Daoy (cell line): Measurements from ENCODE around the gene C17orf78. TPM values are rescaled to one million over a fixed set of nuclear protein-coding genes. Genes with fewer than 3 reads are reported as not detected.
A peak's percentile ranks its signal among the peaks of the same experiment; 100 is the strongest.
"Not testable (repeated sequence)": the region's sequence is repeated elsewhere in the genome, so short reads cannot be mapped to it uniquely, and the experiment has no call there.

Experiments used
- DNase-seq: peaks from one replicate; pipeline ENCODE4 v3.0.0-alpha.2; 2015; ENCODE audit warnings: low read depth
- total RNA-seq: library from RNA; depleted of rRNA; stranded (reverse); fragments of >200 nt; shearing (Covaris generic); gene quantifications from 2 replicates; pipeline ENCODE4 v1.2.3, GENCODE V29; 2014; rRNA removed

Gene C17orf78
- not detected in 2 replicates for total RNA-seq

DNA sequence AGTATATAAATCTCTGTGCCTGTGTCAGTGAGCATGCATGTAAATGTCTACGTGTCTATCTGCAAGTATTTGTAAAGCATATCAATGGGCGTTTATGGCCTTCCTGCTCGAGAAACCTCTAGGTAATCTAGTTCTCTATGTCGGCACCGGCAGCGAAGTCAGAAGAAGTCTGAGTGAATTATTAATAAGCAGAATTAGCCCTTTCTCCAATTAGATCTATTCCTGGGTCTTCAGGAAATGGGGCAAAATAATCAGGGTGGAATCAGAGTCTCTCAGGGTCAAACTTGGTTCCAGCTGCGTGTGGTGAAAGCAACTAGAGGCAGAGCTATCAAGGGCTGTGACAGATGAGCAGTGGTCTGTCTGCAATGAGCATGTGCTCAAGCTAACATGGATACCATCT, at the start of gene C17orf78:
C17orf78 (plus strand) TSS at position 280 of the 400 bp plus-strand sequence; CDS start at position 388, 108 bp downstream.
- DNase-seq: no peak

DNA sequence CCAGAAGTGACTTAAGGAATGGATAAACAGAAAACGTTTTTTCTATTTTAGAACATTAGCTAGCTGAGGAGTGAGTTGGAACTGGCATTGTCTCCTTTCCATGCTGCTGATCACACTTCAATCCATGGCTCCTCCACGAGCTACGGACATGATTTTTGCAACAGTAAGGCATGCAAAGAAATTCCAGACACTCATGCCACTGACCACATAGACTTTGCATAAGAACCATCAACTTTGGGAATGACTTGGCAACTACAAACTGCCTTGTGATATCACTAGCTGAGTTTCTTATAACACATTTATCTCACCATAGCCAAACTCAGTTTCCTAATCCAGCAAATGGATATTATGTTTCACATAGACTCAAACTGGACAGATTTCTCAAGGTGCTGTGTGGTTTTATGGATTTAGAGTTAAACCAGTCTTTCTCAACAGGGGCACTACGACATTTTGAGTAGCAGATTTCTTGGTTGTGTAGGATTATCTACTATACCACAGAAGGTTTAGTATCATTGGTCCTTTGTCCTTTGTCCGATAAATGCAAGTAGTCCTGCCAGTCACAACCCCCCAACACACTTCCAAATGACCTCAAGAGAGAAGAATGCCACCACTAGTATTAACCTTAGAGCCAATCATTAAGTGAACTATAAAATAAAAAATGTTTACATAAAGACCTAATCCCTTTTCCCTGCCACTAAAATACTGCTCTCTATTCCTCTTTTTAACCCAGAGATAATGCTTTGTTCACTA, 48.3 kb upstream of the C17orf78 start:
- no peak for DNase-seq

DNA sequence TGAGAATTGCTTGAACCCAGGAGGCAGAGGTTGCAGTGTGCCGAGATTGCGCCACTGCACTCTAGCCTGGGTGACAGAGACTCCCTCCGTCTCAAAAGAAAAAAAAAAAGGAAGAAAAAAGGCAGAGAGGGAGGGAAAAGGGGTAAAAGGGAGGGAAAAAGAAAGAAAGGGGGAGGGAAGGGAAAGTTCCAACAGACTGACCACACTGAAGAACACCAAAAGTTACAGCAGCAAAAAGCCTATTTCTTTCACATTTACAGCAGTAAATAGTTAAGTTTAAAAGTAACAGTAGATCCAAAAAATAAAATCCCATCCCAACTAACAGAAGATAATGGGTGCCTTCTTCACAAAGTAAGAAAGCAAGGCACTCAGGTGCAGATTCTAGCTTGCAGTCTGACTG, 36.9 kb upstream of the C17orf78 start:
- no peak for DNase-seq

DNA sequence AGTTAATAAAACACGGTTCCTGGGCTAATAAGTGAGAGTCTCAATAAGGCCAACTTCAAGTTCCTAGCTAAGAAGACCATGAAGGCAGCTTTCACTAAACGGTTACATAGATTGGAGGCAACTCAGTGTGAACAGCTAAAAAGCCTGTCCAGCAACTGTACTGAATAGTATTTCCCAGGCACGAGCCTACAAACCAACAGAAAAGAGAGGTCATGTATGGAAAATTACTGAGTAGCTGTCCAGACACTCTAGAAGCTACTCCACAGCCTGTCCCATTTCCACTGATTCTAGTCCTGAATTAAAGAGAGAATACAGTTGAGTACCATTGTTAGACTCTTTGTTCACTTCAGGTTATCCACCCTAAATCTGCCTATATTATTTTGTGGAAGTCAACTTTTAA, 36.5 kb upstream of the C17orf78 start:
- DNase-seq: no peak

DNA sequence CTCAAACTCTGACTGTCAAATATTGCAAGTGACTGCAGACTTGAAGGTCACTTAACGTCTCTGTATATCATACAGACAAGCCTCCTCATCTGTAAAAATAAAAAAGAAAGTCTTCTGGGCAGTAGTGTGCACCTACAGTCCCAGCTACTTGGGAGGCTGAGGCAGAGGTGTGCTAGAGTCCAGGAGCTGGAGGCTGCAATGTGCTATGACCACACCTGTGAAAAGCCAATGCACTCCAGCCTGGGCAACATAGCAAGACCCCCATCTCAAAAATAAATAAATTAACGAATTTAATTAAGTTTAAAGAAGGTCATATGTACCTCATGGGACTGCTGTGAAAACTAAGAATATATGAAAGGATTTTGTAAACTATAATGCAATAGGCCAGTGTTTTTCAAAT, 35.0 kb upstream of the C17orf78 start:
- DNase-seq: no peak

DNA sequence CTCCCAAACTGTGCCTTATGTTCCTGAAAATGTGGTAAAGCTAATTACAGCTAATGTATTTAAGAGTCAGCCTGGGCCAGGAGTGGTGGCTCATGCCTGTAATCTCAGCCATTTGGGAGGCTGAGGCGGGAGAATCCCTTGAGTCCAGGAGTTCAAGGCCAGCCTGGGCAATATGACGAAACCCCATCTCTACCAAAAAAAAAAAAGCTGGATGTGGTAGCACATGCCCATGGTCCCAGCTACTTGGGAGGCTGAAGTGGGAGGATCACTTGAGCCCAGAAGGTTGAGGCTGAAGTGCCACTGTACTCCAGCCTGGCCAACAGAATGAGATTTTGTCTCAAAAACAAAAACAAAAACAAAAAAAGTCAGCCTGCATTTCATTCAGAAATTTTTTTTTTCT, 33.2 kb upstream of the C17orf78 start:
- DNase-seq: no peak

DNA sequence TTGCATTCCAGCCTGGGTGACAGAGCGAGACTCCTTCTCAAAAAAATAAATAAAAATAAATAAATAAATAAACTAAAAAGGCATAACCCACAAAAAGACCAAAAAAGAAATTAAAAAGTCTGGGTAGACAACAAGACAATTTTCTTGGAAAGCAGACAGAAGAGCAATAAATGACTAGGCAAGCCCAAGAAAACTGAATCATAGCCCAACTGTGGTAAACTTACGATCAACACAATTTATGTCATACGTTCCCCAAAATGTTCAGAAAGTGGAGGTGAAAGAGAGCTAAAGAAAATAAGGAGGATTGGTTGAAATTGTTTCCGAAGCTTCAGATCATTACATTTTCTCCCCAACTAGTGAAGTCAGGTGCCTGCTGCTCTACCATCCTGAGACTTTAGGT, 31.3 kb upstream of the C17orf78 start:
- DNase-seq: no peak

DNA sequence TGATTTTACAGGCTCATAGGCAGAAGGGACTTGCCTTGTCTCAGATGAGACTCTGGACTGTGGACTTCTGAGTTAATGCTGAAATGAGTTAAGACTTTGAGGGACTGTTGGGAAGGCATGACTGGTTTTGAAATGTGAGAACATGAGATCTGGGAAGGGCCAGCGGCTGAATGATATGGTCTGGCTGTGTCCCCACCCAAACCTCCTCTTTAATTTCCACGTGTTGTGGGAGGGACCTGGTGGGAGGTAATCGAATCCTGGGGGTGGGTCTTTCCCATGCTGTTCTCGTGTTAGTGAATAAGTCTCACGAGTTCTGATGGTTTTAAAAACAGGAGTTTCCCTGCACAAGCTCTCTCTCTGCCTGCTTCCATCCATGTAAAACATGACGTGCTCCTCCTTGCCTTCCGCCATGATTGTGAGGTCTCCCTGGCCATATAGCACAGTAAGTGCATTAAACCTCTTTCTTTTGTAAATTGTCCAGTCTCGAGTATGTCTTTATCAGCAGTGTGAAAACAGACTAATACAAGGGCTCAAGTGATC, 28.9 kb upstream of the C17orf78 start:
- DNase-seq: not testable (repeated sequence)

DNA sequence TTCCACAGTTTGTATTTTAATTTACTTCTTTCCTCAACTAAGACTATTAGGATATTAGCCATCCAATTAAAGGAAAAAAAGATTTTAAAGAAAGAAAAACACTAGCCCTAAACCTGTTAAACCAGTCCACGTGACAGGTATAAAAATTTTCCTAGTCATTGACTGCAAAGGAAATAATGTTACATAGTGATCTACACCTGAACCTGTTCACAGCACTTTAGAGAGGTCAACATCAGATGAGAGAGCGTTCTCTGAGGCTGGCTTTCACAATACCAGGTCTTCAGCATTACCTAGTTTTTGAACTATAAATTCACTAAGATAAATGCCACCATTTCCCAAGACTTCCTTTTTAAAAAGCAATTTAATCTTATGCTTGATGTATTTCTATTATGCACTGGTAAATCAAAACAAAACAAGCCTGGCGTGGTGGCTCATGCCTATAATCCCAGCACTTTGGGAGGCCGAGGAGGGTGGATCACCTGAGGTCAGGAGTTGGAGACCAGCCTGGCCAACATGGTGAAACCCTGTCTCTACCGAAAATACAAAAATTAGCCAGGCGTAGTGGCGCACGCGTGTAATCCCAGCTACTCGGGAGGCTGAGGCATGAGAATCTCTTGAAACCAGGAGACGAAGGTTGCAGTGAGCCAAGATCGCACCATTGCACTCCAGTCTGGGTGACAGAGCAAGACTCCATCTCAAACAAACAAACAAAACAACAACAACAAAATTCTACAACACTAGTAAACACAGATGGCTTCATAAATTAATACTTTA, 18.8 kb upstream of the C17orf78 start:
- not testable (repeated sequence) for DNase-seq

DNA sequence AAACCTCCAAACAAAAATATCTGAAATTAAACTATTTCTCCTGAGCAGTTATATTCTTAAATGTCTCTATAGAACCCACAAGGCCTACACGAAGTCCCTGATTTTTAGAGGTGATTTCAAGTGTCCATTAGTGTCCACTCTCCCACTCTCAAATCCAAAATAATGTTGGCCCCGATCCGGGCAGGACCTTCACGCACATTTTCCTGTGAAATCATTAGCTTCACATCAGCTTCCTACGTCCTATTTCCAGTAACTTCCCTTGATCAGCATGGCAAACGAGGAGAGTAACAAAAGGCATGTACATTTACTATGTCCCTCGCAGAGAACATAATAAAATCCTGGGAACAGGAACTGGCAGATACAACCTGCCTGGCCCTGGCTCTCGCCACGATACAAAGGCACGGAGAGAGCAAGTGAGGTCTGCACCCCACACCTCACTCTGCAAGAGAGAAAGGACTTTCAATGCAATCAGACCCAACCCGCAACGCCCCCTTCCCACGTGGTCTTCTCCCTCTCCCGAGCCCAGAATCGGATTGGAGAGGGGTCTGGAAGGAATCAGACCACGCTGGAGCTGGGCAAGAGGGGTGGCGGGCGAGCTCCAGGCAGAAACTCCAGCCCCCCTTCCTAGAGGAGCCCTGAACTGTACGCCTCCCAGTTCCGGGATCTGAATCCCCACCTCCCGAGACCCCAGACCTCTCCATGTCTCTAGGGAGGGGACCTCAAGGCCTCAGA, 17.5 kb upstream of the C17orf78 start:
- DNase-seq: peak; percentile 63

DNA sequence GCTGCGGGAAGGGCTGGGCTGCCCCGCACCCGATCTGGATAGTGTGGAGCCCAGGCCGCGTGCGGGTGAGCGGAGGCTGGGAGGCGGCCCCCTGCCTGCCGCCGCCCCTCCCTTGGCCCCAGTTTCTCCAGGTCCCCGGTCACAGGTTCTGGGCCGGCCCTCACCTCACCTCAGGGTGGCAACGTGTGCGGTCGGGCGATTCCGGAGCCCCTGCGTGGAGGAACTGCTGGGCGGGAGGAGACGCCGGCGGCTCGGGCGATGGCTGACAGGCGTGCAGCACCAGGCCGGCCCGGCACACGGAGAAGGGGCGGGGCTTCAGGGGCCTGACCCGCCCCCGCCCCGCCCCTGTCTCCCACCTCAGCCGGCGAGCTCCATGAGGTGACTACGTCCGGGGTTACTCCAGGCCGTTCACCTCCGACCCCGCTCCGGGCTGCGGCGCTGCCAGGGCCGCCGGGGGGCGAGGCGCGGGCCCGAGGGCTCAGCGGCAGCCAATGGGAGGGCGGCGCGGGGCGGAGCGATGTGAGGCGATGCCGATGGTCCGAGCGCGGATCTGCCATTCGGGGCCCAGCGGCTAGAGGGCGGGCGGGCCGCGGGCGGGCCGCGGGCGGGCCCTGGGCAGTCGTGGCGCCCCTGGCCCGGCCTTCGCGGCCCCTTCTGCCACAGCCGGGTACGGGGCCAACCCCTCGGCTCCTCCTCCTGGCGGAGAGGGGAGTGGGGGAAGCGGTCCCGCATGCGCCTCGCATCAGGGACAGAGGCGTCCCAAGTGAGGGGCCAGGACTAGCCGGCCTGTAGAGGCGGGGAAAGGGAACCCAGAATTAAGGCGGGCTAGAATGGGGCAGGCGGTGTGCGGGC, 16.7 kb upstream of the C17orf78 start:
- DNase-seq: peak; percentile 93

DNA sequence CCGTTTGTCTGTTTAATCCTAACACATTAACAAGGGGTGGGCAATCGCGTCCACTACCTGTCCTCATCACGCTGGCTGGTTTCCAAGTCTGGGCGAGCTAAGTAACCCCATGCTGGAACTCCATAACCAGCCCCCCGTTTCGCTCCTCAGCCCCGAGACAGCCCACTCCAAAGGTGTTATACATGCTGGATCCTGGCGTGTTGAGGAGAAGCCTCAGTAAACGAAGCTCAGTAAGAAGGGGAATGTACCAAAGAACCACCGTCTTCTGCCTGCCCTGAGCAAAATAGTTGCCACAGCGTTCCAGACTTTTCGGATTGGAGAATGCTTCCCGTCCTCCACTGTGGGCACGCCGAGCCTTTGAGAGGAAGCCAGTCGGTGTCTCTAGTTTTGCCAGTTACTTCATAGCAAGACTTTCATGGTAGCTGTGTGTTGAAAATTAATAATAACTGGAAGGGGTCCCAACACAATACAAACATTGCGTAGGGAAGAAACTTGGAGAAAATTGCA, 16.1 kb upstream of the C17orf78 start:
- no peak for DNase-seq

DNA sequence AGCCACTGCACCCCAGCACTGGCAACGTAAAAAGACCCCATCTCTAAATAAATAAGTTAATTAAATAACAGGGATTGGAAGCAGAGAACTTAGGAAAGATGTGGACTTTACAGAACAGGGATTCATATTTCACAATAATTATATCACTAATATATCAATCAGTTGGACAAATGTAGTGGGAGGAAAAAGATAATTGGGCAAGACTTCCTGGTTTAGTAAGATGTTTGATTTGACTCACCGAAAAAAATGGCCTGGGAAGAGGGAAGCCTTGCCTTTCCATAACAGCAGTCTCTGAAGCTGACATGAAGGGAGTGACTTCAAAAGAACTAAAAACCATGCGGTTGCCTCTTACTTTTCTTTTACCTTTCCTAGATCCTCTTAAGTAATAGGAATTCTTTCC, 15.2 kb upstream of the C17orf78 start:
- DNase-seq: no peak

DNA sequence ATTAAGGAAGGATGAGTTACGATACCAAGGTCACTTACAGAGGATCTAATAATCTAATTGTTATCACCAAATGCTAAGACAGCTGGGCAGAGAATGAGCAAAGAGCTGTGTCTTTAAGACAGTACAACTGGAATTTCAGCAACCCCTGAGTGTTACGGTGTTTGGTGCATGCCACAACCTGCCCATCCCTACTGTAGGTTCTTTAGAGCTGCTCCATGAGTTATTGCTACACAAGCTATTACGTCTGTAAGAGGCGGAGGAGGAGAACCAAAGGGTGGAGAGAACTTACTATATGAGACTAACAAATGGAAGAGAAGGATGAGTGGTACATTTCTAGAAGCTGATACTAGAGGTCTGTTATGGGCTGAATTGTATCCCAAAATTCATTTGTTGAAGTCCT, 14.2 kb upstream of the C17orf78 start:
- no peak for DNase-seq

DNA sequence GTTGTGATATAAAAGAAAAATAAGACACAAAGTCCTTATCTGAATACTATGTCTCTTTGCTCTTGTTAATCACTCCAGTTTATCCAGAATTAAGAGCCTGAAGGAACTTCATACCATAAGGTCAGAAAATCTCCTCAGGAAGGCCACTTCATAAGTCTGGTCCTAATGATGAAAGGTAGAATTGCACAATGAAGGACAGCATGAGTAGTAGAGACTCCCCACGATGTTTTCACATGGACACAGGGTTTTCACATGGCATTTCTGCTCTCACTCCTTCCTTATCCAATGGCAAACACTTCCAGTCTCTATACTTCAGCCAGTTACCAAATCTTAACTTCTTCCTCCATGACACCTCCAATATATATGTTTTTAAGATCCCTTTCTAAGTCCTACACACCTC, 10.2 kb upstream of the C17orf78 start:
- no peak for DNase-seq

DNA sequence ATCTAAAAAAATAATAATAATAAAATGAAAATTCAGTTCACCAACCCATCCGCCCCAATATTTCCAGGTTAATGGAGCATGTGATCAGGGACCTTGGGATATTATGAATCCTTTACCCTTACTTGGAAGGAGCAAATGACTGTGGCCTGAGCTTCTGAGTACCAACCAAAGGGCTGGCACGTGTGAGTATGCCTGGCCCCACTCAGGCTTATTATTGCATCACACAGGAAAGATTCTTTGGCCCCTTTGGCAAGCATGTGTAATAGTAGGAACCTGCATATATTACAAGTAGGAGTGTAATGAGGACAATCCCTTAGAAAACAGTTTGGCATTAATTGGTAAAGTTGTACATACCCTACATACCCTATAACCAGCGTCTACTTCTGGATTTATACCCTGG, 7.2 kb upstream of the C17orf78 start:
- DNase-seq: no peak

DNA sequence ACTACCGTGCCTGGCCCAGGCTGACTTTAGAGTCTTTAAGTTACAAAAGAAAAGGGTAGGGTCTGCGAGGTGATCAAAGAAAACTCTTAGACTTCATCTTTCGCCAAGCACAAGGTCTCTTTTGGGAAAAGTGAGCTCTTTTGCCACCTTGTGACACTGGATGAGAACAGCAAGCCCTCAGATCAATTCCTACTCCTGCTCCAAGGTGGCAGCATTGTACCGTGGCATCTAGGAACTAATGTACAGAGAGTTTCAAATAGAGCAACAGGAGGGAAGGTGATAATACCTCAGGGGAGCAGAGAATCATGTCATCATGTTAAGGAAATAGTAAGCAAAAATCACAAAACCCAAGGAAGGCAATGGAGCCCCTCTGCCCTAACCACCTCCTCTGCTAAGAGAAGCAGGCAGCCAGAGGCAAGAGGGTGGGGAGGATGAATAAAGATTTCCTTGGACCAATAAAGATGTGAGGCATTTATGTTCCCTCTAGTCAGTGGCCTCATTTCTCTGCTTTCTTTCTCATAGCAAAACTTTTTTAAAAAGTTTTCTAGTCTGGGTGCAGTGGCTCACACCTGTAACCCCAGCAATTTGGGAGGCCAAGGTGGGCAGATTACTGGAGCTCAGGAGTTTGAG, 2.1 kb upstream of the C17orf78 start:
- peak; percentile 72 for DNase-seq

DNA sequence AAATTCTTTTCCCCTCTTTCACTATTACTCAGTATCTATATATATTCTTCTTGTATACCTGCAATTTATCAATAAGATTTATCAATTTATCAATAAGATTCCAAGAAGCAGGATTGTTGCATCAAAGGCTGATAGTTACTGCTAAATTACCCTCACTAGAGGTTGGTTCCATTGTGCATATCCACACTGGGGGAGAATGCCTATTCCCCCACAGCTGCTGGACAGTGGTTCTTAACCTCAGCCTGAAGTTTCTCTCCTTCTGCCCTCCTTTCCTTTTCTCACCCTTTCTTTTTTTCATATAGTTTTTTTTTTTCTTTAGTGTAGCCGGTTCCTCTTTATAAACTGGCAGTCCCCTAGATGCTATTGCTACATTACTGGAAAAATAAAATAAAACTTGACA, 6.3 kb downstream of the C17orf78 start:
- no peak for DNase-seq

DNA sequence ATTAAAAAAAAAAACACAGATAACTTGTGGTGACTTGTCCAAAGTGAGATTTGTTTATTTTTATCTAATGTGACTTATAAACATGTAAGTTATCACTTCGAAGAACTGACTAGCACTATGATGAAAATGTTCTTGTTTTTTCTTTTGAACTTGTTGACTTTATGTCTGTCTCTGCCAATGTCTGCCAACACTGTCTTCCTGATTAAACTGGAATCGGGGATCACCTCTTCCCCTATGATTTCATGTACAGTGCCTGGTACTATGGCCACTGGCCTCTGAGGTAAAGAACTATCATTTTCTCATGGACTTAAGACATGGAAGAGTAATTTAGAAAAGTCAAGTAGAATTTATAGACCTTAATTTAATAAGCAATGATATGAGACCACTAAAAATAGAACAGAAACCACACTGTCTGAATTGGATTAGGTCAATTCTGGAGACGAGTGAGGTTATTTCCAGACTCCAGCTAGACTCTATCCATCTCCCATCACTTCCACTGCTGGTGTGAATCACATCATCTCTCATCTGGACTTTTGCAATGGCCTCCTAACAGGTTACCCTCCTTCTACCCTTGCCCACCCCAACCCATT, 8.9 kb downstream of the C17orf78 start:
- no peak for DNase-seq

DNA sequence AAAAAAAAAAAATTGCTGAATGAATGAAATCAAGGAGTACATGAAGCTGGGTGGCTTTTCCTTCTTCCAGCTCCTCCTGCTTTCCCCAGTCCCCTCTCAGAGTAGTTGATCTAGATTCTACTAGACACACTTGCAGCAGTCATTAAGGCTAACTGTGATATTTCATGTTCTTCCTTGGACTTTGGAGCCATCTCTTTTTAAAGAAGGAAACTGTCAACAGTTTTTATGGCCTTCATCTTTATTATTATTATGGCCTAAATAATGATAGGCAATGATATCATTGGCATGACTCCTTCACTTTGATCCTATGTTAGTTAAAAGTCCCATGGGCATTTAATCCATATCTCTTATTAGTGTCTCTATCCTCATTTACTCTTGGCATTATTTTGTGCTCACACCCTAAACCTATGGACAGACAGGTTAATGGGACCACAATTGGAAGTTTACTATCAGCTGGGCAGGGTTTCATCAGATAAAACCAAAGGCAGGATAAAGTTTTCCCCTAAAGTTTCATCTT, 9.7 kb downstream of the C17orf78 start:
- no peak for DNase-seq
